Stimulated activated CD4-positive, alpha-beta T cell treated with anti-CD3 and anti-CD28 coated beads, Interleukin-15, amount 100 ng/mL, for 48 hours (primary cell): Measurements from ENCODE around the gene DNPH1.

Experiments used
- DNase-seq, 2 donors: peaks; one replicate each; pipeline ENCODE4 v3.0.0-alpha.2; 2020; ENCODE audit warnings: low read depth in 2 of 2

Gene DNPH1

GRCh38 chr6:43263314-43264178 lies 34.3 kb upstream of the DNPH1 start:
- peak; percentile 48 to 74 for DNase-seq

DNA sequence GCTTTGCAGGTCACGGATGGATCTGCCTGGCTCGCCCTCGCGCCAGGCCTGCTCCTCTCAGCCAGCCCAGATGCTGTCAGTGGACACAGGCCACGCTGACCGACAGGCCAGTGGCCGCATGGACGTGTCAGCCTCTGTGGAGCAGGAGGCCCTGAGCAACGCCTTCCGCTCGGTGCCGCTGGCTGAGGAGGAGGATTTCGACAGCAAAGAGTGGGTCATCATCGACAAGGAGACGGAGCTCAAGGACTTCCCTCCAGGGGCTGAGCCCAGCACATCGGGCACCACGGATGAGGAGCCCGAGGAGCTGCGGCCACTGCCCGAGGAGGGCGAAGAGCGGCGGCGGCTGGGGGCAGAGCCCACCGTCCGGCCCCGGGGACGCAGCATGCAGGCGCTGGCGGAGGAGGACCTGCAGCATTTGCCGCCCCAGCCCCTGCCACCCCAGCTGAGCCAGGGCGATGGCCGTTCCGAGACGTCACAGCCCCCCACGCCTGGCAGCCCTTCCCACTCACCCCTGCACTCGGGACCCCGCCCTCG lies 33.6 kb upstream of the DNPH1 start:
- DNase-seq, result no peak

DNA sequence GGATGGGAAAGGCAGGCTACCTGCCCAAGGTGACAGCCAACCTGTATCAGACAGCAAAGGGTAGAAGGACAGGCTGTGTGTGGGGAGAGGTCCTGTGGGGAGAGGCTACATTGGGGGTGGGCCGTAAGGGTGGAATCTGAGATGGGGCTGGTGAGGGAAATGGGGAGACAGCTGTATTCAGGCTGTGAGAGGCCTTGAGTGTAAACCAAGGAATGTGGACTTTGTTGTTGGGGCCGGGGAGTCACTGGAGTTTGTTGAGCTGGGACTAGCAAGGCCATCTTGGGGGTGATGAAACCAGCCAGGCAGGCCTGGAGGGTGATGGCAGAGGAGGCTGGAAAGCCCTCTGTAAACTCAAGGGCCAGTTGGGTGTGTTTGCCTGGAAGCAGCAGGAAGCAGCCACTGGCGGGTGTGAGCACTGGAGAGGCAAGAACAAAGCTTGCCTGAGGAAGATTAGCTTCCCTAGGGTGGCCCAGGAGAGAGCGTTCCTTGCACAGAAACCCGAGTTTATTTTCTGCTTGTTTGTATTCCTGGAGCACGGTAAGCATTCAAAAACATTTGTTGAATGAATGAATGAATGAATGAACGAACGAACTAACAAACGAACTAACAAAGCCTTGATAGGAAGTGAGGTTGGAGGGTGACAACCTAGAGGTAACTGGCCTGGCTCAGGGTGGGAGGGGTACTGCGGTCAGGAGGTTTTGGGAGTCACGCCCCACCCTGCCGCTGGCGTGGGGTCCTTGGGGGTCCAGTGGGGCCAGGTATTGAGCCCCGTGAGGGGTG lies 32.9 kb upstream of the DNPH1 start:
- DNase-seq, result no peak

DNA sequence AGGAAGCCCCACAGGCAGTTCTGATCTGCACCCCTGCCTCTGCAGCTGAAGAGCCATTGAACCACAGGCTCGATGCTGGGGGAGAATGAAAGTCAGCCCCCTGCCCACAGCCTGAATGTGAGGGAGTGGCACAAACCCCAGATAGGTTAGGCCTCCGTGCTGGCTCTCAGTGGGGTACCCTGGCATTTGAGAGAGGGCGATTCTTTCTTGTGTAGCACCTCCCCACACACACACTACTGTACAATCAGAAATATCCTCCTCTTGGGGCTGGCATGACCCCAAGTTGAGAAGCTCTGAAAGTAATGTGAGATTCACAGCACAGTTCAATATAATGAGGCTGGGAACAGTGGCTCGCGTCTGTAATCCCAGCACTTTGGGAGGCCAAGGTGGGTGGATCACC lies 31.9 kb upstream of the DNPH1 start:
- DNase-seq, result no peak

GRCh38 chr6:43260791-43261190 lies 31.5 kb upstream of the DNPH1 start:
- DNase-seq, result no peak

GRCh38 chr6:43258807-43259686 lies 29.8 kb upstream of the DNPH1 start:
- DNase-seq, result no peak

DNA sequence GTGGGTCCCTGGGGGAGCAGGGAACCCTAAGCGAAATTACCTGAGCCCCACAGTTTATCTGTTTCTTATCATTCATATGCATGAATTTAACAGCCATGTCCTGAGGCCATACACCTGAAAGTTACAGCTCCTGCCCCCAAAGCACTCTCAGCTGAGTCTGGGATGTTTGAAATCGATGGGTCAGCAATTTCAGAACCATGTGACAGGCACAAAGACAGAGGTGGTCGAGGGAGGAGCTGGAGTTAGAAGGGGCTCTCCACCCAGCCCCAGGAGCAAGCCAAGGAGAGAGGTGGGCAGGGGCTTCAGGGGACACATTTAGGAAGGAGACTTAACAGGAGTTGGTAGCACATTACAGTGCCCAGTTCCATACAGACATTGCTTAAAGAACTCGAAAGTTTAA lies 28.9 kb upstream of the DNPH1 start:
- no peak for DNase-seq

- DNase-seq, result no peak
These were observed 28.3 kb upstream of the DNPH1 start for GRCh38 chr6:43257367-43258145.

DNA sequence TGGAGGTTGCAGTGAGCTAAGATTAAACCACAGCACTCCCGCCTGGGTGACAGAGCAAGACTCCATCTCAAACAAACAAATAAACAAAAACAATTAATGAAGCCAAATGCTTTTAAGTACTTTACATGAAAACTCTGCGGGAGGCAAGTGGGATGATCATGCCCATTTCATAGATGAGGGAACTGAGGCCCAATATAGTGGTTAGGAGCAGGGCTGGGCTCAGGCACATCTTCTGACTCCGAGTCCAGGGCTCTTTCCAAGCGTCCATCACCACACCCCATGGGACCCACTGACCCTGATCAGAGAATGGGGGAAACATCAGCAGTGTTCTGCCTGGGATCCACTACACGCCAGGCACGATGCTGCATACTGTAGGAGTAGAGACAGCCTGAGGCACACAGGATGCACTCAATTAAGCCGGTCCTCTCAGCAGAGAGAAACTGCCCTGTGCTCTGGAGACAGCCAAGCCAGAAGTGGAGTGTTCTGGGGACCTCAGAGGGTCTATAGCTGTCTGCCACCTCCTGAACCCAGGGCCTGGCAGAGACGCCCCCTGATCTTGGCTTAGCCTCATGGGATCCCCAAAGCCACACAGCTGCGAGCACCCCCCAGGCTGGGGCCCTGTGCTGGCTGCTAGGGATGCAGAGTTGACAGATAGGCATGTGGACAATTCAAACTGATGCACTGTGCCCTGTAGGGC lies 27.5 kb upstream of the DNPH1 start:
- no peak for DNase-seq

DNA sequence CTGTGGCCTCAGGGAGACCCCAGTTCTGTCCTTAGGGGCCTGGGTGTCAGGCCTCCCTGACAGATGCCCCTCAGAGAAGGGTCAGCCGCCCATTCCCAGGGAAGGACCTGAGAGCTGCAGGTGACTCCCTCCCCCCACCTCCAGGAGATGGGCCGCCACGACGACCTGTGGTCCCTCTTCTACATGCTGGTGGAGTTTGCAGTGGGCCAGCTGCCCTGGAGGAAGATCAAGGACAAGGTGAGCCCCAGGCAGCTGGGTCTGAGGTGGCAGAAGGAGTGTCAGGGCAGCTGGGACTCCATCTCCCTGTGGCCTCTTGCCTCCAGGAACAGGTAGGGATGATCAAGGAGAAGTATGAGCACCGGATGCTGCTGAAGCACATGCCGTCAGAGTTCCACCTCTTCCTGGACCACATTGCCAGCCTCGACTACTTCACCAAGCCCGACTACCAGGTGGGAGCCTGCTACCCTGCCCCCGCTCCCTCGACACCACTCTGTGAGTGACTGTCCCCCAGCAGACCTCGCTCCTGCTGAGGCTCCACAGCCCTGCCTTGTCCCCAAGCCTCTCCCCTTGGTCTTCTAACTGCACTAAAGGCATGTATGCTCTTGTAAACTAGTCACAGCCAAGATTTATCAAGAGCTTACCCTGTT lies 26.2 kb upstream of the DNPH1 start:
- DNase-seq, result no peak

GRCh38 chr6:43254846-43255245 lies 25.6 kb upstream of the DNPH1 start:
- no peak for DNase-seq

- DNase-seq, result peak in 1 of 2 donors; percentile 23
These were observed 25.0 kb upstream of the DNPH1 start for GRCh38 chr6:43254138-43254817.

DNA sequence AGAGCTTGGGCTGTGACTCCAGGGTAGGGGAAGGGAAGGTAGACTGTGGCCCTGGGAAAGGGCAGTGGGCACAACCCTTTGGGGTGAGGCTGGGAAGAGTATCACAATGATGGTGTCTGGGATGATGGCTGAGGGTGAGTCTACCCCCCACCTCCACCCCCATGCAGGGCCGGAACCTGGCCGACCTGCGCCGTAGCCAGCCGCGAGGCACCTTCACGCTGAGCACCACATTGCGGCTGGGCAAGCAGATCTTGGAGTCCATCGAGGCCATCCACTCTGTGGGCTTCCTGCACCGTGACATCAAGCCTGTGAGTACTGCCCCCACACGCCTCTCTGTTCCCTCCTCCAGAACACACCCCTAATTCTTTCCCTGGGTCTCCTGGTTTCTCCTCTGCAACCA lies 24.1 kb upstream of the DNPH1 start:
- no peak for DNase-seq

DNA sequence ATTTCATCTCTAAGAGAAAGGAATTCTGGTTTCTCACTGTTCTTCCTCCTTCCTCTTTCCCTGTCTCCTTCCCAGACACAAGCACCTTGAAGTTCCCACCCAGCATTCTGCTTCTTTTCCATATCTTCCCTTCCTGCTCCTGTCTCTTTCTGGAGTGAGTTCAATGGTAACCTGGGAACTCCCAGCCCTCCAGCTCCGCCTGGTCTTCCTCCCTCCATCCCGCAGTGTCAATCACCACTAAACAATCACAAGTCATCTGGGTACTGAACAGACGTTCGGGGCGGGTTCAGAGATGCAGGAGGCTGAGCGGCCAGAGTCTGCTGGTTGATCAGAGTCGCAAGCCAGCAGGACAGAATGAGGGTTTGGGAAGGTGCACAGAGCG lies 21.7 kb upstream of the DNPH1 start:
- DNase-seq, result no peak

- no peak for DNase-seq
These were observed 19.5 kb upstream of the DNPH1 start for GRCh38 chr6:43248791-43249190.

DNA sequence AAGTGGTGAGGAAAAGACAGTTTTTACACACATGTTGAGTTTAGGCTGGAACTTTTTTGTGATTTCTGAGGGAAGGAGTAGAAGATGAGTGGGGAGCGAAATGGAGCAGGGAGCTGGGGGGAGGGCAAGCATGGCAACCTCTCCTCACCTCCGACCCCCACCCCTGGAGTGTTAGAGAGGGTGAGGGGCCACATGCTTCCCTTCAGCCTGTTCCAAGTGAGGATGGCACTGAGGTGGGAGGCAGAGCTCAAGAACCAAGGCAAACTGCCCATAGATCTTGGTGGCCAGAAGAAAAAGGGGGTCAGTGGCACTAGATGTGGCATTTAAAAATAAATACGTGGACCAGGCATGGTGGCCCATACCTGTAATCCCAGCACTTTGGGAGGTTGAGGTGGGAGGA lies 18.8 kb upstream of the DNPH1 start:
- DNase-seq, result no peak

GRCh38 chr6:43247114-43247999 lies 18.1 kb upstream of the DNPH1 start:
- peak; percentile 76 to 84 for DNase-seq
